Measurements from ENCODE around the gene HCFC2. TPM values are rescaled to one million over a fixed set of nuclear protein-coding genes. Genes with fewer than 3 reads are reported as not detected.

The HCFC2 gene
- total RNA-seq, 1 donor from 2014 or later, result 9.2 TPM

DNA sequence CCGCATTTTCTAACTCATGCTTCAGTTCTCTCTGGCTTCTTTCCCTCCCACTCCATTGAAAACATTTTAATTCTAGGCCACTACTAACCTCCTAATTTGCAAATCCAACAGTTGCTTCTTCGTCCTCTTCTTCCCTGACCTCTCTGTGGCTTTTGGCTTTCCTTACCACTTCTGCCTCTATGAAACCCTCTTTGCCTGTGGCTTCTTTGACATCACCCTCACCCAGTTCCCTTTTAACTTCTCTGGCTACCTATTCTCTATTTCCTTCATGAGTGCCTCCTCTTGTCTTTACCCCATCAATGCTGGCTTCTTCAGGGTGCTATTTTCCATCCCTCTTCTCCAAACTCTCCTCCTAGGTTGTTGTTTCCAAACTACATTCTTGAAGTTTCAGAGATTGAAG lies 4.4 kb upstream of the HCFC2 start:
- Histone ChIP-seq H3K9me3 (replicated peaks) (no peaks in the 10 kb centered on the region), H3K27me3 (ENCODE audit: low read depth) (no peaks in the 10 kb centered on the region), H3K4me1 (peaks cover 40% of the 10 kb centered on the region), H3K27ac (replicated peaks) (no peak overlapping the region), H3K36me3 (no peaks in the 10 kb centered on the region), H3K4me3 (no peak overlapping the region)
- intact Hi-C loops (cut with micrococcal nuclease), result loop anchor here (10.0 kb wide), 1 partner anchor 95 kb away; the partner anchor contains the start of gene TDG
- DNase-seq, result no peak
- TF ChIP-seq, protein P1, sequence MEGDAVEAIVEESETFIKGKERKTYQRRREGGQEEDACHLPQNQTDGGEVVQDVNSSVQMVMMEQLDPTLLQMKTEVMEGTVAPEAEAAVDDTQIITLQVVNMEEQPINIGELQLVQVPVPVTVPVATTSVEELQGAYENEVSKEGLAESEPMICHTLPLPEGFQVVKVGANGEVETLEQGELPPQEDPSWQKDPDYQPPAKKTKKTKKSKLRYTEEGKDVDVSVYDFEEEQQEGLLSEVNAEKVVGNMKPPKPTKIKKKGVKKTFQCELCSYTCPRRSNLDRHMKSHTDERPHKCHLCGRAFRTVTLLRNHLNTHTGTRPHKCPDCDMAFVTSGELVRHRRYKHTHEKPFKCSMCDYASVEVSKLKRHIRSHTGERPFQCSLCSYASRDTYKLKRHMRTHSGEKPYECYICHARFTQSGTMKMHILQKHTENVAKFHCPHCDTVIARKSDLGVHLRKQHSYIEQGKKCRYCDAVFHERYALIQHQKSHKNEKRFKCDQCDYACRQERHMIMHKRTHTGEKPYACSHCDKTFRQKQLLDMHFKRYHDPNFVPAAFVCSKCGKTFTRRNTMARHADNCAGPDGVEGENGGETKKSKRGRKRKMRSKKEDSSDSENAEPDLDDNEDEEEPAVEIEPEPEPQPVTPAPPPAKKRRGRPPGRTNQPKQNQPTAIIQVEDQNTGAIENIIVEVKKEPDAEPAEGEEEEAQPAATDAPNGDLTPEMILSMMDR (IDR thresholded peaks at IDR 0.05; ENCODE audit: borderline replicate concordance), result no peak

DNA sequence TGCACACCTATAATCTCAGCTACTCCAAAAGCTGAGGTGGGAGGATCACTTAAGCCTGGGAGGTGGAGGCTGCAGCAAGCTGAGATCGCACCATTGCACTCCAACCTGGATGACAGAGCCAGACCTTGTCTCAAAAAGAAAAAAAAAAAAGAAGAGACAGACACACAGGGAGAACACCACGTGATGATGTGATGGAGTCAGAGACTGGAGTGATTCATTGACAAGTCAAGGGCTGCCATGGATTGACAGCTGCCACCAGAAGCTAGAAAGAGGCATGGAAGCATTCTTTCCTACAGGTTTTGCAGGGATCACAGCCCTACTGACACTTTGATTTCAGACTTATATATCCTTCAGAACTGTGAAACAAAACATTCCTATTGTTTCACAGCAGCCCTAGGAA lies 3.5 kb upstream of the HCFC2 start:
- H3K4me1 ChIP-seq, result peaks cover 40% of the 10 kb centered on the region
- H3K27ac ChIP-seq (replicated peaks), result no peak overlapping the region
- no peak overlapping the region for H3K4me3 ChIP-seq
- TF ChIP-seq, protein P1 (IDR thresholded peaks at IDR 0.05; ENCODE audit: borderline replicate concordance), result no peak
- no peaks in the 10 kb centered on the region for H3K27me3 ChIP-seq (ENCODE audit: low read depth)
- H3K36me3 ChIP-seq, result no peaks in the 10 kb centered on the region
- DNase-seq, result no peak
- no peaks in the 10 kb centered on the region for H3K9me3 ChIP-seq (replicated peaks)
- intact Hi-C loops (cut with micrococcal nuclease), result loop anchor here (10.0 kb wide), 1 partner anchor 96 kb away; the partner anchor contains the start of gene TDG

DNA sequence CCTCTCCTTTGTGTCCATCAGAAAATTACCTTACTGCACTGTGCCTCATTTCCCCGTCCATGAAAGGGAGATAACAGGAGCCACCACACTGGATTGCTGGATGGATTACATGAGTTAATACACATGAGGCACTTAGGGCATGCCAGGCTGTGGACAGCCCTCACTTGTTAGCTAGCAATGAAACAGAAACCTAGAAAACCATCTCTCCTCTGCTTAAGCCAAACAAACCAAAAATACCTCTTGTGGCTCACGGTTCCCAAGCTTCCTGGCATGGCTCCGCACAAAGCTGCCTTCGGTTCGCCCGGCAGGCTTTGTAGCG lies 660 bp upstream of the HCFC2 start:
- TF ChIP-seq, protein P1 (IDR thresholded peaks at IDR 0.05; ENCODE audit: borderline replicate concordance), result no peak
- Histone ChIP-seq H3K4me3 (peak overlapping the region; percentile 94), H3K27me3 (ENCODE audit: low read depth) (no peaks in the 10 kb centered on the region), H3K27ac (replicated peaks) (peak overlapping the region; percentile 95), H3K4me1 (peaks cover 48% of the 10 kb centered on the region), H3K9me3 (replicated peaks) (no peaks in the 10 kb centered on the region), H3K36me3 (peaks cover 21% of the 10 kb centered on the region)
- DNase-seq, result no peak
- intact Hi-C loops (cut with micrococcal nuclease), result loop anchor here (10.0 kb wide), 1 partner anchor 99 kb away; the partner anchor contains the start of gene TDG

DNA sequence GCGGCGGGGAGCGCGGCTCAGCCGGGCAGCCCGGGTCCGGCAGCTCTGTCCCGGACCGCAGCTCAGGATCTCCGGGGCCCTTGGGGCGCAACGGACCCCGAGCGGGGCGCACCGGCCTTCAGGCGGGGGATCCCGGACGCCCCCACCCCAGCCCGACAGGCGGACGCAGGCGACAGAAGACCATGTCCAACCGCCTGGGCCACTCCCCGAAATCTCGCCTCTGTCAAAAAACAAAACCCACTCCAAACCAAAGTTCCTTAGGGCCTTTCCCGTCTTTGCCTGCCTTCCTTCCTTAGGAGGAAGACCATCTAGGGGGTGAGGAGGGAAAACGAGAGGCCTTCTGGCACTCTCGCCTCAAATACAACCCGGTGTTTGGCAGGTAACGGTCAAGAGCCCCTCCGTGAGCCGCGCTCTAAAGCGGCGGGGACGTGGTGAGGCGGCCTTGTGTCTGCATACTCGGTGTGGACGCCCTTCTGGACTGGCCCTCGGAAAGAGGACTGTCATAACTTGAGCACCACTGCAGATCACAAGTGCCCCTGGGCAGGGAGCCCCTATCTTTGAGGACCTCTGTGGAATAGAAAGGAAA lies 604 bp downstream of the HCFC2 start:
- intact Hi-C loops (cut with micrococcal nuclease), result loop anchor here (10.0 kb wide), 1 partner anchor 100 kb away; the partner anchor contains the start of gene TDG
- H3K27ac ChIP-seq (replicated peaks), result peak overlapping the region; percentile 95
- peak; percentile 27 for DNase-seq

DNA sequence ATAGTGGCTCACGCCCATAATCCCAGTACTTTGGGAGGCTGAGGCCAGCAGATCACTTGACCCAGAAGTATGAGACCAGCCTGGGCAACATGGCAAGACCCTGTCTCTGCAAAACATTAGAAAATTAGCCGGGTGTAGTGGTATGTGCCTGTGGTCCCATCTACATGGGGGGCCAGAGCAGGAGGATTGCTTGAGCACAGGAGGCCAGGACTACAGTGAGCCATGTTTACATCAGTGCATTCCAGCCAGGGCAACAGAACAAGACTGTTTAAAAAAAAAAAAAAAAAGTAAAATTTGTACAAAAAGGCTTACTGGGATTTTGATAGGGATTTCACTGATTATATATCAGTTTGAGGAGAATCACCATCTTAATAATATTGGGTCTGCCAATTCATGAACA lies 7.8 kb downstream of the HCFC2 start:
- H3K4me3 ChIP-seq, result no peak overlapping the region
- H3K27ac ChIP-seq (replicated peaks), result no peak overlapping the region
- no peaks in the 10 kb centered on the region for H3K9me3 ChIP-seq (replicated peaks)
- H3K36me3 ChIP-seq, result peaks cover 58% of the 10 kb centered on the region
- TF ChIP-seq, protein P1 (IDR thresholded peaks at IDR 0.05; ENCODE audit: borderline replicate concordance), result no peak
- intact Hi-C loops (cut with micrococcal nuclease), result no loop called here
- H3K27me3 ChIP-seq (ENCODE audit: low read depth), result no peaks in the 10 kb centered on the region
- H3K4me1 ChIP-seq, result peaks cover 19% of the 10 kb centered on the region
- DNase-seq, result no peak

More for the DNA sequence above, 604 bp downstream of the HCFC2 start:
- H3K9me3 ChIP-seq (replicated peaks), result no peaks in the 10 kb centered on the region
- peak overlapping the region; percentile 94 for H3K4me3 ChIP-seq
- TF ChIP-seq, protein P1 (IDR thresholded peaks at IDR 0.05; ENCODE audit: borderline replicate concordance), result no peak
- H3K27me3 ChIP-seq (ENCODE audit: low read depth), result no peaks in the 10 kb centered on the region
- H3K36me3 ChIP-seq, result peaks cover 34% of the 10 kb centered on the region
- peaks cover 48% of the 10 kb centered on the region for H3K4me1 ChIP-seq

Data from left ventricle myocardium inferior (tissue), 1 donor.